ENCODE results near the gene GP1BA. TPM values are rescaled to one million over a fixed set of nuclear protein-coding genes. Genes with fewer than 3 reads are reported as not detected.

GP1BA gene
- total and polyA plus RNA-seq, 2 donors (not counting 3 experiments of a cell fraction or from before 2014, with no cell fraction given): not detected

DNA sequence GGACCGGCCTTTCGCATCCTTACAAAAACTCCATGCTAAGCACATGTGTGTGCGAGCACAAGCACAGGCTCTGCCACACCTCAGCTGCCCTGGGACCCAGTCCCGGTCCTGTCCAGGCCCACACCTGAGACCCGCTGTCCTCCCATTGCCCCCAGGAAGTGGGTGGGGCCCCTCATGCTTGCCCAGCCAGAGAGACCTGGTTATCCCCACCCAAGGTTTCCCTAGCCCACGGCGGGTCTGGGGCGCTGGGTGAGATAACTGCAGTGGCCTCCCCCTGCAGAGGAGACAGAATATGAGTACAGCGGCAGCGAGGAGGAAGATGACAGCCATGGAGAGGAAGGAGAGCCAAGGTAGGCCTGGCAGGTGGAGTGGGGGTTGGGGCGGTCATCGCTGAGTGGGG lies 45.2 kb upstream of the GP1BA start:
- no peak overlapping the region for H3K4me3 ChIP-seq (replicated peaks in 1 of 3; ENCODE audit: insufficient read depth in 1 of 3, low read depth in 1 of 3, low read length in 3 of 3)
- TF ChIP-seq POLR2A (IDR thresholded peaks at IDR 0.05; ENCODE audit: low read depth, low read length) (no peak), JUN (IDR thresholded peaks at IDR 0.05; ENCODE audit: borderline replicate concordance, insufficient read depth, insufficient read length, low read depth) (no peak), FOS (IDR thresholded peaks at IDR 0.05; ENCODE audit: borderline replicate concordance, insufficient read depth, low read length) (no peak), GATA2 (IDR thresholded peaks at IDR 0.05; ENCODE audit: insufficient read depth, insufficient read length, low read depth, low read length) (no peak), EZH2 (IDR thresholded peaks at IDR 0.05; ENCODE audit: borderline replicate concordance, low read depth, low read length, severe bottlenecking) (no peak)
- TF ChIP-seq, protein P1, sequence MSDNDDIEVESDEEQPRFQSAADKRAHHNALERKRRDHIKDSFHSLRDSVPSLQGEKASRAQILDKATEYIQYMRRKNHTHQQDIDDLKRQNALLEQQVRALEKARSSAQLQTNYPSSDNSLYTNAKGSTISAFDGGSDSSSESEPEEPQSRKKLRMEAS (IDR thresholded peaks at IDR 0.05; ENCODE audit: insufficient read depth, insufficient read length): no peak
- ChIA-PET POLR2A (no interaction called here), CTCF (interaction anchor here (2.6 to 3.1 kb wide), 3 partner anchors 97 to 177 kb away, joined by 11 to 18 read pairs (median 16); partner anchors contain the start of genes ARRB2 and GLTPD2)
- no peak overlapping the region for H2AFZ ChIP-seq (ENCODE audit: low read depth, low read length)
- peaks cover 3 to 55% of the 10 kb centered on the region in 2 experiments for H3K36me3 ChIP-seq (ENCODE audit: control insufficient read depth in 2 of 2, extremely low read depth in 1 of 2, insufficient read depth in 2 of 2, low read length in 2 of 2)
- H3K4me1 ChIP-seq (ENCODE audit: control insufficient read depth, extremely low read depth, insufficient read depth, low read length): no peaks in the 10 kb centered on the region
- intact Hi-C loops (cut with micrococcal nuclease) (no loop called here), dilution Hi-C loops (cut with MboI; ENCODE audit: extremely low pct_ligation_motif_present, low sequenced_read_pairs) (no loop called here)
- no TSS peak for BruUV-seq (replicated peaks)
- H3K4me2 ChIP-seq (ENCODE audit: insufficient read depth, low read length): no peak overlapping the region
- H3K27ac ChIP-seq (ENCODE audit: insufficient read depth, low read depth, low read length): no peak overlapping the region
- FAIRE-seq (no peak), DNase-seq (ENCODE audit: low read depth, low spot score) (no peak)
- H4K20me1 ChIP-seq (replicated peaks; ENCODE audit: control insufficient read depth, extremely low read depth, insufficient read depth, low read length): no peaks in the 10 kb centered on the region
- H3K9ac ChIP-seq (replicated peaks; ENCODE audit: extremely low read depth, insufficient read depth, low read length): no peak overlapping the region
- H3K9me3 ChIP-seq (replicated peaks; ENCODE audit: control insufficient read depth, insufficient read depth, low read length): no peaks in the 10 kb centered on the region
- no peaks in the 10 kb centered on the region for H3K79me2 ChIP-seq (ENCODE audit: control insufficient read depth, insufficient read depth, low read length)
- H3K27me3 ChIP-seq (ENCODE audit: control insufficient read depth in 2 of 2, insufficient read depth in 2 of 2, low read length in 2 of 2): no peaks in the 10 kb centered on the region
- H3K9me1 ChIP-seq (replicated peaks; ENCODE audit: control insufficient read depth, extremely low read depth, insufficient read depth, low read length): no peaks in the 10 kb centered on the region

DNA sequence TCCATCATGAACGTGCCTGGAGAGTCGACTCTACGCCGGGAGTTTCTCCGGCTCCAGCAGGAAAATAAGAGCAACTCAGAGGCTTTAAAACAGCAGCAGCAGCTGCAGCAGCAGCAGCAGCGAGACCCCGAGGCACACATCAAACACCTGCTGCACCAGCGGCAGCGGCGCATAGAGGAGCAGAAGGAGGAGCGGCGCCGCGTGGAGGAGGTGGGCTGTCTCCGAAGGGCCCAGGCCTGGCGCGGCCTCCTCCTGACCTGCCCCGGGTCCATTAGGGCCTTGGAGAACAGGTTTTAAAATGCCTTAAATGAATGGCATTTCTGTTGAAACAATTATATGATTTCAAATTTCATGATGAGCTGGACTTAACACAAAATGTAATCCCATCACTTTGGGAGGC lies 44.5 kb upstream of the GP1BA start:
- H4K20me1 ChIP-seq (replicated peaks; ENCODE audit: control insufficient read depth, extremely low read depth, insufficient read depth, low read length): no peaks in the 10 kb centered on the region
- H3K4me3 ChIP-seq (replicated peaks in 1 of 3; ENCODE audit: insufficient read depth in 1 of 3, low read depth in 1 of 3, low read length in 3 of 3): no peak overlapping the region
- H3K27ac ChIP-seq (ENCODE audit: insufficient read depth, low read depth, low read length): no peak overlapping the region
- no peak overlapping the region for H3K9ac ChIP-seq (replicated peaks; ENCODE audit: extremely low read depth, insufficient read depth, low read length)
- no peaks in the 10 kb centered on the region for H3K27me3 ChIP-seq (ENCODE audit: control insufficient read depth in 2 of 2, insufficient read depth in 2 of 2, low read length in 2 of 2)
- intact Hi-C loops (cut with micrococcal nuclease) (no loop called here), dilution Hi-C loops (cut with MboI; ENCODE audit: extremely low pct_ligation_motif_present, low sequenced_read_pairs) (no loop called here)
- no peak overlapping the region for H3K4me2 ChIP-seq (ENCODE audit: insufficient read depth, low read length)
- no peaks in the 10 kb centered on the region for H3K4me1 ChIP-seq (ENCODE audit: control insufficient read depth, extremely low read depth, insufficient read depth, low read length)
- H3K9me3 ChIP-seq (replicated peaks; ENCODE audit: control insufficient read depth, insufficient read depth, low read length): no peaks in the 10 kb centered on the region
- ChIA-PET POLR2A (no interaction called here), CTCF (interaction anchor here (1.4 to 3.1 kb wide), 5 partner anchors 12 to 178 kb away, joined by 6 to 18 read pairs (median 11); partner anchors contain the start of genes ARRB2, C17orf107, GLTPD2 and VMO1)
- peaks cover 3 to 57% of the 10 kb centered on the region in 2 experiments for H3K36me3 ChIP-seq (ENCODE audit: control insufficient read depth in 2 of 2, extremely low read depth in 1 of 2, insufficient read depth in 2 of 2, low read length in 2 of 2)
- no peak for DNase-seq (ENCODE audit: low read depth, low spot score)
- TF ChIP-seq, protein P1 (IDR thresholded peaks at IDR 0.05; ENCODE audit: insufficient read depth, insufficient read length): no peak
- TF ChIP-seq MYC (IDR thresholded peaks at IDR 0.05; ENCODE audit: low read depth, low read length) (no peak), EZH2 (IDR thresholded peaks at IDR 0.05; ENCODE audit: borderline replicate concordance, low read depth, low read length, severe bottlenecking) (no peak), JUN (IDR thresholded peaks at IDR 0.05; ENCODE audit: borderline replicate concordance, insufficient read depth, insufficient read length, low read depth) (no peak), POLR2AphosphoS5 (IDR thresholded peaks at IDR 0.05; ENCODE audit: insufficient read depth, low read depth, low read length) (no peak), GATA2 (IDR thresholded peaks at IDR 0.05; ENCODE audit: insufficient read depth, insufficient read length, low read depth, low read length) (no peak), FOS (IDR thresholded peaks at IDR 0.05; ENCODE audit: borderline replicate concordance, insufficient read depth, low read length) (no peak), POLR2A (IDR thresholded peaks at IDR 0.05; ENCODE audit: low read depth, low read length) (no peak)
- TF ChIP-seq, protein P2, sequence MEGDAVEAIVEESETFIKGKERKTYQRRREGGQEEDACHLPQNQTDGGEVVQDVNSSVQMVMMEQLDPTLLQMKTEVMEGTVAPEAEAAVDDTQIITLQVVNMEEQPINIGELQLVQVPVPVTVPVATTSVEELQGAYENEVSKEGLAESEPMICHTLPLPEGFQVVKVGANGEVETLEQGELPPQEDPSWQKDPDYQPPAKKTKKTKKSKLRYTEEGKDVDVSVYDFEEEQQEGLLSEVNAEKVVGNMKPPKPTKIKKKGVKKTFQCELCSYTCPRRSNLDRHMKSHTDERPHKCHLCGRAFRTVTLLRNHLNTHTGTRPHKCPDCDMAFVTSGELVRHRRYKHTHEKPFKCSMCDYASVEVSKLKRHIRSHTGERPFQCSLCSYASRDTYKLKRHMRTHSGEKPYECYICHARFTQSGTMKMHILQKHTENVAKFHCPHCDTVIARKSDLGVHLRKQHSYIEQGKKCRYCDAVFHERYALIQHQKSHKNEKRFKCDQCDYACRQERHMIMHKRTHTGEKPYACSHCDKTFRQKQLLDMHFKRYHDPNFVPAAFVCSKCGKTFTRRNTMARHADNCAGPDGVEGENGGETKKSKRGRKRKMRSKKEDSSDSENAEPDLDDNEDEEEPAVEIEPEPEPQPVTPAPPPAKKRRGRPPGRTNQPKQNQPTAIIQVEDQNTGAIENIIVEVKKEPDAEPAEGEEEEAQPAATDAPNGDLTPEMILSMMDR (IDR thresholded peaks at IDR 0.05; ENCODE audit: extremely low read depth in 1 of 2, insufficient read depth in 1 of 2, low read depth in 1 of 2, low read length in 2 of 2): no peak
- BruUV-seq (replicated peaks): no TSS peak
- FAIRE-seq: no peak
- H3K9me1 ChIP-seq (replicated peaks; ENCODE audit: control insufficient read depth, extremely low read depth, insufficient read depth, low read length): no peaks in the 10 kb centered on the region
- H3K79me2 ChIP-seq (ENCODE audit: control insufficient read depth, insufficient read depth, low read length): no peaks in the 10 kb centered on the region
- no peak overlapping the region for H2AFZ ChIP-seq (ENCODE audit: low read depth, low read length)
